Astrocyte (in vitro differentiated cells and primary cell): ENCODE data around the gene CDH22. TPM values are rescaled to one million over a fixed set of nuclear protein-coding genes. Genes with fewer than 3 reads are reported as not detected.

Experiments
- DNase-seq: peaks from one replicate; pipeline ENCODE4 v3.0.0-alpha.2; 2010; ENCODE audit warnings: low read depth
- FAIRE-seq: peaks from 2 replicates; lab custom pipeline; 2011; peaks lifted over from hg19 to GRCh38; lab: Jason Lieb, UNC
- H2AFZ ChIP-seq: 2 replicates; pipeline ENCODE4 v1.6.0; 2012; ENCODE audit warnings: low read depth, low read length, inconsistent platforms
- H3K27ac ChIP-seq: 2 replicates; pipeline ENCODE4 v1.5.1; 2011; ENCODE audit warnings: low read depth, low read length, inconsistent platforms
- H3K27me3 ChIP-seq: 2 replicates; pipeline ENCODE4 v1.6.0; 2011; ENCODE audit warnings: low read length, inconsistent platforms; ENCODE audit not compliant: insufficient read depth
- H3K36me3 ChIP-seq: 2 replicates; pipeline ENCODE4 v1.5.1; 2011; ENCODE audit warnings: low read length, inconsistent platforms; ENCODE audit not compliant: insufficient read depth
- H3K4me1 ChIP-seq: 2 replicates; pipeline ENCODE4 v1.5.1; 2011; ENCODE audit warnings: low read length, inconsistent platforms; ENCODE audit not compliant: insufficient read depth
- H3K4me2 ChIP-seq: 2 replicates; pipeline ENCODE4 v1.6.0; 2012; ENCODE audit warnings: low read length, inconsistent platforms
- H3K4me3 ChIP-seq: 2 replicates; pipeline ENCODE4 v1.5.1; 2011; ENCODE audit warnings: low read depth, mild to moderate bottlenecking, low read length, inconsistent platforms; ENCODE audit not compliant: insufficient read depth
- H3K79me2 ChIP-seq: 2 replicates; pipeline ENCODE4 v1.6.0; 2012; ENCODE audit warnings: mild to moderate bottlenecking, low read length, inconsistent platforms; ENCODE audit not compliant: insufficient read depth
- H3K9ac ChIP-seq: 2 replicates; pipeline ENCODE4 v1.6.0; 2012; ENCODE audit warnings: mild to moderate bottlenecking, low read length, inconsistent platforms
- H3K9me3 ChIP-seq: 2 replicates; pipeline ENCODE4 v1.5.1; 2012; ENCODE audit warnings: low read depth, mild to moderate bottlenecking, low read length, inconsistent platforms; ENCODE audit not compliant: insufficient read depth
- H4K20me1 ChIP-seq: 2 replicates; pipeline ENCODE4 v1.6.0; 2012; ENCODE audit warnings: low read length, inconsistent platforms; ENCODE audit not compliant: insufficient read depth
- H3K27ac Mint-ChIP-seq: one replicate; pipeline ENCODE4 v1.8.0; 2021; ENCODE audit warnings: mild to moderate bottlenecking, mixed read lengths; ENCODE audit not compliant: unreplicated experiment
- H3K27me3 Mint-ChIP-seq: one replicate; pipeline ENCODE4 v1.8.0; 2021; ENCODE audit warnings: low read depth, mixed read lengths; ENCODE audit not compliant: unreplicated experiment
- H3K36me3 Mint-ChIP-seq: one replicate; pipeline ENCODE4 v1.8.0; 2021; ENCODE audit warnings: low read depth, mixed read lengths; ENCODE audit not compliant: unreplicated experiment
- H3K4me1 Mint-ChIP-seq: one replicate; pipeline ENCODE4 v1.8.0; 2021; ENCODE audit warnings: low read depth, mixed read lengths; ENCODE audit not compliant: unreplicated experiment
- H3K4me3 Mint-ChIP-seq: one replicate; pipeline ENCODE4 v1.8.0; 2021; ENCODE audit warnings: mild to moderate bottlenecking, moderate library complexity, mixed read lengths; ENCODE audit not compliant: unreplicated experiment
- H3K9me3 Mint-ChIP-seq: one replicate; pipeline ENCODE4 v1.8.0; 2021; ENCODE audit warnings: mild to moderate bottlenecking, mixed read lengths; ENCODE audit not compliant: unreplicated experiment
- EZH2 ChIP-seq: IDR thresholded peaks from 2 replicates; pipeline ENCODE4 v1.6.1; 2012; ENCODE audit warnings: mild to moderate bottlenecking, low read length, inconsistent platforms; ENCODE audit not compliant: insufficient read depth
- total RNA-seq: library from RNA; stranded (reverse); gene quantifications from 2 replicates; pipeline ENCODE4 v1.2.1, GENCODE V29; 2021
- TF ChIP-seq, protein P1 (sequence below): IDR thresholded peaks from 2 replicates; pipeline ENCODE4 v1.5.1; 2011; ENCODE audit warnings: low read depth, mild to moderate bottlenecking, inconsistent platforms, low read length, moderate library complexity; ENCODE audit not compliant: insufficient read depth

The CDH22 gene
- total RNA-seq, 1 donor from 2014 or later: not detected

DNA sequence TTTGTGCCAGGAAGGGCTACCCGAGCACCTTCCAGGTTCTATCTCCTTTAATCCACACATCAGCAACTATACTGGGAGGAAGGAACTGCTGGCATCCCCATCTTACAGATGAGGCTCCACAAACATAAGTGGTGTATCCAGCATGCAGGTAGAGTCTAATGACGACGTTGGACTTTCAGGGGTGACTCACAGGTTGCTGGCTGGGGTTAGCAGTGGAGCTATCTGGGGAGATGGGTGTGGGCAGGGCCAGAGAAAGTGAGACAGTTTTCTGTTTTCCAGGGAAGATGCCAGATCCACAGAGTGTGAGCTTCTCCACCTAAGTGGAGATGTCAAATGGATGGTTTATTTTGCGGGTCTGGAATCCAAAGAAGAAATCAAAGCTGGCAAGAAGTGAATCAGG, 31.8 kb downstream of the CDH22 start:
- Histone ChIP-seq H3K4me1 (no peaks in the 10 kb centered on the region), H3K36me3 (no peaks in the 10 kb centered on the region), H3K4me3 (no peak overlapping the region), H3K9me3 (no peaks in the 10 kb centered on the region), H3K9ac (no peak overlapping the region), H3K79me2 (no peaks in the 10 kb centered on the region), H3K27me3 (peaks cover 5% of the 10 kb centered on the region), H4K20me1 (no peaks in the 10 kb centered on the region), H2AFZ (no peak overlapping the region), H3K27ac (no peak overlapping the region), H3K4me2 (no peak overlapping the region)
- Mint-ChIP-seq H3K27me3 (peaks cover 64% of the 10 kb centered on the region), H3K4me1 (peaks cover 10% of the 10 kb centered on the region), H3K9me3 (peaks cover 11% of the 10 kb centered on the region), H3K36me3 (no peaks in the 10 kb centered on the region), H3K27ac (peak overlapping the region; percentile 62), H3K4me3 (no peak overlapping the region)
- DNase-seq: no peak
- no peak for FAIRE-seq
- TF ChIP-seq, protein P1, sequence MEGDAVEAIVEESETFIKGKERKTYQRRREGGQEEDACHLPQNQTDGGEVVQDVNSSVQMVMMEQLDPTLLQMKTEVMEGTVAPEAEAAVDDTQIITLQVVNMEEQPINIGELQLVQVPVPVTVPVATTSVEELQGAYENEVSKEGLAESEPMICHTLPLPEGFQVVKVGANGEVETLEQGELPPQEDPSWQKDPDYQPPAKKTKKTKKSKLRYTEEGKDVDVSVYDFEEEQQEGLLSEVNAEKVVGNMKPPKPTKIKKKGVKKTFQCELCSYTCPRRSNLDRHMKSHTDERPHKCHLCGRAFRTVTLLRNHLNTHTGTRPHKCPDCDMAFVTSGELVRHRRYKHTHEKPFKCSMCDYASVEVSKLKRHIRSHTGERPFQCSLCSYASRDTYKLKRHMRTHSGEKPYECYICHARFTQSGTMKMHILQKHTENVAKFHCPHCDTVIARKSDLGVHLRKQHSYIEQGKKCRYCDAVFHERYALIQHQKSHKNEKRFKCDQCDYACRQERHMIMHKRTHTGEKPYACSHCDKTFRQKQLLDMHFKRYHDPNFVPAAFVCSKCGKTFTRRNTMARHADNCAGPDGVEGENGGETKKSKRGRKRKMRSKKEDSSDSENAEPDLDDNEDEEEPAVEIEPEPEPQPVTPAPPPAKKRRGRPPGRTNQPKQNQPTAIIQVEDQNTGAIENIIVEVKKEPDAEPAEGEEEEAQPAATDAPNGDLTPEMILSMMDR: no peak

- Histone ChIP-seq H3K4me2 (no peak overlapping the region), H3K27ac (no peak overlapping the region), H3K79me2 (no peaks in the 10 kb centered on the region), H2AFZ (no peak overlapping the region), H3K4me3 (no peak overlapping the region), H3K4me1 (no peaks in the 10 kb centered on the region), H3K27me3 (peaks cover 4% of the 10 kb centered on the region), H3K9me3 (no peaks in the 10 kb centered on the region), H3K9ac (no peak overlapping the region), H4K20me1 (no peaks in the 10 kb centered on the region), H3K36me3 (no peaks in the 10 kb centered on the region)
- FAIRE-seq (no peak), DNase-seq (no peak)
- Mint-ChIP-seq H3K27ac (no peak overlapping the region), H3K4me3 (no peak overlapping the region), H3K4me1 (peaks cover 10% of the 10 kb centered on the region), H3K27me3 (peaks cover 66% of the 10 kb centered on the region), H3K9me3 (peaks cover 11% of the 10 kb centered on the region), H3K36me3 (no peaks in the 10 kb centered on the region)
- no peak for TF ChIP-seq EZH2
- TF ChIP-seq, protein P1: no peak
Observed at GRCh38 chr20:46275091-46275490, 33.2 kb downstream of the CDH22 start.

DNA sequence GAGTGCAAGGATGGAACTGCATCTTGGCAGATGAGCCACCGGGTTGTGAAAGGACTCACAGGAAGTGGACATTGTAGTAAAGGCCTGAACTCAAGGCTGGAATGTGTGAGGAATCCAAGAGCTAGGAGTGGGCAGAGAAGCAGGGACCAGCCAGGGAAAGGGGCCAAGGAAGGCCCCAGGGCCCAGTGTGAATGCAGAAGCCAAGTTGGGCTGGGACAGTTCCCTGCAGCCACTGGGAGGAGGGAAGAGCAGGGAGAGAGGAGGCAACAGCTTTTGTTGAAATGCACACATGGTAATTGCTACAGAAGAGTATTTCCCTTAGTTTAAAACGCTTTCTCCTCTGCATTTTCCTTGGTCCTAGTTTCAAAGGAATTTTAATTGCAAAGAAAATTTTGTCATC, 34.6 kb downstream of the CDH22 start:
- Histone ChIP-seq H4K20me1 (no peaks in the 10 kb centered on the region), H3K27ac (no peak overlapping the region), H2AFZ (no peak overlapping the region), H3K9ac (no peak overlapping the region), H3K9me3 (no peaks in the 10 kb centered on the region), H3K27me3 (peaks cover 4% of the 10 kb centered on the region), H3K4me3 (no peak overlapping the region), H3K4me2 (no peak overlapping the region), H3K36me3 (no peaks in the 10 kb centered on the region), H3K4me1 (no peaks in the 10 kb centered on the region), H3K79me2 (no peaks in the 10 kb centered on the region)
- Mint-ChIP-seq H3K36me3 (no peaks in the 10 kb centered on the region), H3K9me3 (peaks cover 11% of the 10 kb centered on the region), H3K4me1 (peaks cover 10% of the 10 kb centered on the region), H3K27me3 (peaks cover 72% of the 10 kb centered on the region), H3K27ac (peak overlapping the region; percentile 10), H3K4me3 (no peak overlapping the region)
- TF ChIP-seq, protein P1: no peak
- TF ChIP-seq EZH2: no peak
- no peak for DNase-seq
- no peak for FAIRE-seq
